AG04450 (cell line): ENCODE results near the gene FAM168A. TPM values are rescaled to one million over a fixed set of nuclear protein-coding genes. Genes with fewer than 3 reads are reported as not detected.

Experiments
- CTCF ChIA-PET: fragments of 300-600, 350-600 bp; formaldehyde crosslinking; extraction: SDS; loops from one replicate; lab custom pipeline; 2022; ENCODE audit warnings: antibody characterized with exemption, inconsistent platforms; lab: Charles Lee
- POLR2A ChIA-PET: fragments of 350-600 bp; formaldehyde crosslinking; extraction: SDS; loops from one replicate; lab custom pipeline; 2021; ENCODE audit warnings: antibody characterized with exemption, inconsistent platforms; lab: Yijun Ruan, JAX
- DNase-seq: peaks from one replicate; pipeline ENCODE4 v3.0.0-alpha.2; 2011; ENCODE audit warnings: low read depth, low spot score
- H3K27ac ChIP-seq: one replicate; pipeline ENCODE4 v1.5.1; 2012; ENCODE audit warnings: low read depth, low read length, control low read depth
- H3K27me3 ChIP-seq: one replicate; pipeline ENCODE4 v1.6.0; 2012; ENCODE audit warnings: low read length; ENCODE audit not compliant: control insufficient read depth, insufficient read depth
- H3K4me3 ChIP-seq: 2 replicates; pipeline ENCODE4 v1.5.1; 2011; ENCODE audit warnings: mild to moderate bottlenecking, low read depth, low read length, control low read depth
- H3K9me3 ChIP-seq: 2 replicates; pipeline ENCODE4 v1.5.1; 2012; ENCODE audit warnings: low read length; ENCODE audit not compliant: control insufficient read depth, insufficient read depth
- CTCF ChIP-seq: IDR thresholded peaks from 2 replicates; pipeline ENCODE4 v1.5.1; 2011; ENCODE audit warnings: low read depth, low read length, control low read depth, inconsistent platforms
- polyA plus RNA-seq: library from polyadenylated mRNA; depleted of rRNA; stranded (reverse); fragments of >200 nt; gene quantifications from 2 replicates; pipeline ENCODE4 v1.2.3, GENCODE V29; 2011

The FAM168A gene
- polyA plus RNA-seq, 1 experiment: 21.3 TPM

- Histone ChIP-seq H3K27me3 (no peaks in the 10 kb centered on the region), H3K27ac (no peak overlapping the region), H3K4me3 (no peak overlapping the region), H3K9me3 (no peaks in the 10 kb centered on the region)
- no peak for TF ChIP-seq CTCF
- no peak for DNase-seq
- ChIA-PET CTCF (no interaction called here), POLR2A (no interaction called here)
Measured at GRCh38 chr11:73554671-73555320, 43.1 kb downstream of the FAM168A start.

- H3K4me3 ChIP-seq: no peak overlapping the region
- DNase-seq: no peak
- no peaks in the 10 kb centered on the region for H3K9me3 ChIP-seq
- H3K27ac ChIP-seq: no peak overlapping the region
- ChIA-PET CTCF (no interaction called here), POLR2A (no interaction called here)
- no peak for TF ChIP-seq CTCF
- H3K27me3 ChIP-seq: no peaks in the 10 kb centered on the region
Measured at GRCh38 chr11:73553266-73553665, 44.6 kb downstream of the FAM168A start.

DNA sequence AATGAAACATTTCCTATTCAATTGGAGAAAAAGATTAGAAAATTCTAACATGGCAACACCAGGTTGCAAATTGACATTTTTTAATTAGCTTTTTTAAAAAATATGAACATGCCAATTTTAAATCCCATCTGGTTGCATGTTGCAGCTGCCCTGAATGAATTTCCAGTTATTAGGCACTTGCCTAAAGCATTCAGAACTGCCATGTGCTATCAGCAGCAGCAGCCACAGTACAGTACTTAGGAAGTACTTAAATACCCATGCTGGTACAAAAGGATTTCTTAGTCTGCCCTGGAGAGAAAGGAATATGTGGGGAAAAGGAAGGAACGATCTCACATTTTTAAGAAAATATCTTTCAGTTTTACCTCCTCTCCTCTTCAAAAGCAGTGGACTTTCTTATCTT, 46.2 kb downstream of the FAM168A start:
- CTCF ChIA-PET: interaction anchor here (1.1 kb wide), 1 partner anchor 74 kb away, joined by 3 read pairs; no protein-coding TSS in a partner anchor
- no peak for DNase-seq
- Histone ChIP-seq H3K9me3 (no peaks in the 10 kb centered on the region), H3K4me3 (no peak overlapping the region), H3K27me3 (no peaks in the 10 kb centered on the region), H3K27ac (no peak overlapping the region)
- POLR2A ChIA-PET: interaction anchor here (1.4 kb wide), 1 partner anchor 47 kb away, joined by 3 read pairs; no protein-coding TSS in a partner anchor
- TF ChIP-seq CTCF: no peak

GRCh38 chr11:73549376-73549775, 48.5 kb downstream of the FAM168A start:
- Histone ChIP-seq H3K9me3 (no peaks in the 10 kb centered on the region), H3K4me3 (no peak overlapping the region), H3K27ac (no peak overlapping the region), H3K27me3 (no peaks in the 10 kb centered on the region)
- no peak for DNase-seq
- TF ChIP-seq CTCF: no peak
- ChIA-PET CTCF (interaction anchor here (1.2 kb wide), 1 partner anchor 199 kb away, joined by 3 read pairs; no protein-coding TSS in a partner anchor), POLR2A (interaction anchor here (0.5 kb wide), 1 partner anchor 14 kb away, joined by 3 read pairs; no protein-coding TSS in a partner anchor)
